HFF-Myc (cell line): ENCODE results near the gene SLC7A5.

Experiments
- DNase-seq: peaks from one replicate; pipeline ENCODE4 v3.0.0-alpha.2; 2011; ENCODE audit warnings: low read depth; ENCODE audit errors: extremely low read depth
- H3K4me3 ChIP-seq: replicated peaks from 2 replicates; pipeline ENCODE4 v1.5.1; 2011; ENCODE audit warnings: low read depth, mild to moderate bottlenecking, control low read depth, low read length
- CTCF ChIP-seq: IDR thresholded peaks from 2 replicates; pipeline ENCODE4 v1.5.1; 2012; ENCODE audit warnings: mild to moderate bottlenecking, low read depth, low read length, control low read depth; ENCODE audit errors: missing control alignments

SLC7A5 gene

GRCh38 chr16:87838643-87839541 is 30.4 kb downstream of the SLC7A5 start:
- H3K4me3 ChIP-seq = no peak overlapping the region
- DNase-seq = no peak
- TF ChIP-seq CTCF = no peak

- TF ChIP-seq CTCF = no peak
- H3K4me3 ChIP-seq = no peak overlapping the region
- DNase-seq = no peak
These were observed 31.5 kb downstream of the SLC7A5 start for GRCh38 chr16:87837627-87838289.

- H3K4me3 ChIP-seq = no peak overlapping the region
These were observed 32.3 kb downstream of the SLC7A5 start for GRCh38 chr16:87836844-87837581.

GRCh38 chr16:87836346-87836843 is 32.9 kb downstream of the SLC7A5 start:
- H3K4me3 ChIP-seq = no peak overlapping the region
- no peak for TF ChIP-seq CTCF
- no peak for DNase-seq

More at GRCh38 chr16:87836844-87837581, 32.3 kb downstream of the SLC7A5 start:
- TF ChIP-seq CTCF = no peak
- DNase-seq = no peak

- no peak for TF ChIP-seq CTCF
- H3K4me3 ChIP-seq = no peak overlapping the region
- no peak for DNase-seq
These were observed 33.4 kb downstream of the SLC7A5 start for GRCh38 chr16:87835882-87836331.

GRCh38 chr16:87834668-87835473 is 34.4 kb downstream of the SLC7A5 start:
- no peak overlapping the region for H3K4me3 ChIP-seq

More at GRCh38 chr16:87834668-87835473, 34.4 kb downstream of the SLC7A5 start:
- TF ChIP-seq CTCF = no peak
- peak; percentile 40 for DNase-seq
